Medulla oblongata (tissue), 1 donor: Measurements from ENCODE around the gene QRFP.
A peak's percentile ranks its signal among the peaks of the same experiment; 100 is the strongest.
"Not testable (repeated sequence)": the region's sequence is repeated elsewhere in the genome, so short reads cannot be mapped to it uniquely, and the experiment has no call there.

Experiments used
- DNase-seq: peaks from one replicate; pipeline ENCODE4 v3.0.0-alpha.2; 2015; ENCODE audit errors: extremely low spot score

QRFP gene

GRCh38 chr9:130919559-130920145 lies 23.0 kb upstream of the QRFP start:
- DNase-seq: no peak

GRCh38 chr9:130918826-130919558 lies 22.4 kb upstream of the QRFP start:
- peak; percentile 61 for DNase-seq

GRCh38 chr9:130918101-130918825 lies 21.7 kb upstream of the QRFP start:
- DNase-seq: no peak

- DNase-seq: no peak
Observed at GRCh38 chr9:130917168-130917960, 20.8 kb upstream of the QRFP start.

GRCh38 chr9:130915096-130915447 lies 18.5 kb upstream of the QRFP start:
- DNase-seq: no peak

DNA sequence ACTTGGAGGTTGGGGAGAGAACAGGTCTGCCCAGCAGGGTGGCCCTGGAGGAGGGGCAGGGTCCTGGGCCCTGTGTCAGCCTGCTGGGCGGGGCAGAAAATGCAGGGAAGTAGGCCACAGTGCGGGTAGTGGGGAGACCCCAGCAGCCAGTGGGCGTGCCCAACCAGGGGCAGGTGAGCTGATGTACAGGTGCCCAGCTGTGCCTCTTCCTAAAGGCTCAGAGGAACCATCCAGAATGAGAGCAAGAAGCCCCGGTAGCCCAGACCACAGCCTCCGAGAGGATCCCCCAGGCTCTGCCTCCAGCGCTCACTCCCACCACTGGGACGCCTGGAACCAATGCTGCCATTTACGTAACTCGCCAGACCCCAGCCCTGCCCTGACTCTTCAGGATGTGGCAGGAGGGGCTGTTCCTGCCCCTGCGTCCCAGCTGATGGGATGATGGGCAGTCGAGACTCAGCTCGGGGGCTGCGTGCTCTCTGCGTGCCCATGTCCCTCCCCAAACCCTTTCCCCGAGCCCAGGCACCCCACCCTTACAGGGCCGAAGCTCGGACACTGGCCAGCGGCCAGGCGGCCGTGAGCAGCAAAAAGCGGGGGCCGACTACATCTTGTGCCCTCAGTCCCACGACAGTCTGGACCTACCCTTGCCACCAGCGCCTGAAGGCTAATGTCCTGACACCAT lies 17.9 kb upstream of the QRFP start:
- DNase-seq: no peak

- DNase-seq: no peak
Observed at GRCh38 chr9:130913599-130914416, 17.2 kb upstream of the QRFP start.

DNA sequence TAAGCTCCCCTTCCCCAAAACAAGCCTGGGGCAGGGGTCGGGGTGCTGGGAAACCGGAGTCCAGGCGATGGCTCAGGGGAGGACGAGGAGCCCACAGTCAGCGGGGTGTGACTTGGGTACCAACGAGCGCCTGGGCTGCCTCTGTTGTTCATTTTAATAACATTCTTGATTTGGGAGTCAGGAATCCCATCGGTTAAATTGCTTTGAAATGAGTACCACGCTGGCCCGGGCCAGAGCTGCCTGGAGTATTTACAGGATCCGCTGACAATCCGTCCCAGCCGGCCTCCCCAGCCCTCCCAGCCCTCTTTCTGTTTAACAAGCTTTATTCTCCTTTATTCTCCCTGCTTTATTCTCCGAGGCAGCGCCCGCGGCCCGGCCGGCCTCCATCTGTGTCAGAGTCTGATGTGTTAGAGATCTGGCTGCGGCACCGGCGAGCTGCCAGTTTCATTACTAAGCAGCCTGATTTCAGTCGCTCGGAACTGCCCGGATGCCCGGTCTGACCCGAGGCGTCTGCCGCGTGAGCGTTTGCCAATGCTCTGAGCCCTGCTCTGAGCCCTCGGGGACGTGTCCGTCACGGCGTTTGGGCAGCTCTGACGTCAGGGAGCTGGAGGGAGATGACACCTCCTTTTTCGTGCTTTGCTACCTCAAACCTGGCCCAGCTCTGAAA lies 16.5 kb upstream of the QRFP start:
- DNase-seq: peak; percentile 48

DNA sequence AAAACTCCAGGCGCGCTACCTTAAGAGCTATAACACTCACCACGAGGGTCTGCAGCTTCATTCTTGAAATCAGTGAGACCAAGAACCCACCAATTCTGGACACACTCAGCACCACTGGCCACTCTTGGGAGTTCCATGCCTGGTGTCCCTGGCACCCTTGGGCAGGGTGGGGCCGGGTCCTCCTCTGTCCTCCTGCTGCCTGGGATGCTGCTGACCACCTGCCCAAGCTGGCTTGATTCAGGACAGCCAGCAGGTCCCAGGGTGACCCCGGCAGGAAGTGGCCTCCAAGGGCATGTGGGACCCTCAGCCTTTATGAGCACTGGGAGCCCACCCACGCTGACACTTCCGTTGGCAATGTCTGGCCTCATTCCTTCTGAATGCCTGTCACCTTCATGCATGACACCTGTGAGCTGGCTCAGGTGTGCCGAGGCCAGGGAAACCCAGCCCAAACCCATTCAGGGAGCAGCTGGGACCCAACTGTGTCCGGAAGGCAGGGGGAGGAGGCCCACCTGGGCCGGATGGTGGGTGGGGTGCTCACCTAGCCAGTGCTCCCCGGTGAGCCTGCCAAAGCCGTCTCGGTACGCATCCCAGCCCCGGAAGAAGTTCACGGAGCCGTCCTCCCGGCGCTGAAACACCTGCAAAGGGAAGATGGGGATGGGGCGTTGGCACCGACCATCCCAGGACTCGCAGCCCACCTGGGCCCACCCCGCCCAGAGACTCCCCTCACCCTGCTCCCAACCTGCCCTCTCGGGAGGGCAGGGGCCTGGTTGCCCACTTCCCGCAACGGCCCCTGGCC lies 14.8 kb upstream of the QRFP start:
- no peak for DNase-seq

- not testable (repeated sequence) for DNase-seq
Observed at GRCh38 chr9:130910670-130911069, 14.1 kb upstream of the QRFP start.

- DNase-seq: not testable (repeated sequence)
Observed at GRCh38 chr9:130910041-130910440, 13.4 kb upstream of the QRFP start.

DNA sequence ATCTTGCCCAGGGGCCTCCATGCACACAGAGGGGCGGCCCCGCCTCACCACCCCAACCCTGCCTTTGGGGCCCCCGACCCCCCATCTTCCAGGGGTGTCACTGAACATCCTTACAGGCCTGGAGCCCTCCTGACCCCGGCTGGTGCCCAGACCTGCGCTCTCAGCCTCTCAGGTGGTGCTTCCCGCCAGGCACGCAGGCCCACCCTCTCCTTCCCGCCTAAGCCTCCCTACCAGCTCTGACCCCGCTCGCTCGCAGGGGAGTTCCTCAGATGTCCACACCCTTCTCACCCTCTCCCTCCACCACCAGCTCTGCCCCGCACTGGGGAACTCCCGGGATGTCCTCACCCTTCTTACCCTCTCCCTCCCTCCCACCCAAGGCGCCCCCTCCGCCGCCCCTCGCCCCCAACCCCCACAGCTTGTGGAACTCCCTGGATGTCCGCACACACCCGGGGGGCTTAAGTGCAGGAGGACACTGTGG lies 12.3 kb upstream of the QRFP start:
- no peak for DNase-seq

DNA sequence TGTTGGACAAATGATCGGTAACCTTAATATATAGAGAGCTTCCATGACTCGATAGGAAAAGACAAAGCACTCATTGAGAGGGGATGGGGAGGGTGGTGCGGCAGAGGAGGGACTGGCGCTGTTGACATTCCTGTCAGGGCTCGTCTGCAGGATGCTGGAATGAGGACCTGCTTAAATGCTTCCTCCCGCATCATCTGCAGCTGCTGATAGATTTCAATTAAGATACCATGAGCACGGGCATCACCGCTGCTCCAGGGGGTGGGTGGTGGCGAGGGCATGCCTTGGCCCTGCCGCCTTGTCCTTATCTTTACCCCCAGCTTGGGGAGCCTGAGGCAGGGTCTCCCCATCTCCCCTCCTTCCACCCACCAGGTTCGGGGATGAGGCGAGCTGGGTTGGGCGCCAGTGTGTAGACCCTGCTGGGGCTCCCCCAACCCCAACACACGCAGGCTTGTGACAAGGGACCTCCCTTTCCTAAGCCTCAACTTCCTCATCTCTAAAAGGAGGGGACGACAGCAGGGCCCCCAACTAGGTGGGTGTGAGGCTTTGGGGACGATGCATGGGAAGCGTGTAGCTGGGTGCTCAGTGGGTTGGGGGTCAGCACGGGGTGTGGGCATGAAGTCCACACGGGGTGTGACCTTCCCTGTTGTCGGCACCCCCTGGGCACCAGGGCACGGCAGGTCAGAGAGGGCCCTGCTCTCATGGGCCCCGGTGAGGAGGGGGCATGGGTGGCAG lies 11.7 kb upstream of the QRFP start:
- no peak for DNase-seq

DNA sequence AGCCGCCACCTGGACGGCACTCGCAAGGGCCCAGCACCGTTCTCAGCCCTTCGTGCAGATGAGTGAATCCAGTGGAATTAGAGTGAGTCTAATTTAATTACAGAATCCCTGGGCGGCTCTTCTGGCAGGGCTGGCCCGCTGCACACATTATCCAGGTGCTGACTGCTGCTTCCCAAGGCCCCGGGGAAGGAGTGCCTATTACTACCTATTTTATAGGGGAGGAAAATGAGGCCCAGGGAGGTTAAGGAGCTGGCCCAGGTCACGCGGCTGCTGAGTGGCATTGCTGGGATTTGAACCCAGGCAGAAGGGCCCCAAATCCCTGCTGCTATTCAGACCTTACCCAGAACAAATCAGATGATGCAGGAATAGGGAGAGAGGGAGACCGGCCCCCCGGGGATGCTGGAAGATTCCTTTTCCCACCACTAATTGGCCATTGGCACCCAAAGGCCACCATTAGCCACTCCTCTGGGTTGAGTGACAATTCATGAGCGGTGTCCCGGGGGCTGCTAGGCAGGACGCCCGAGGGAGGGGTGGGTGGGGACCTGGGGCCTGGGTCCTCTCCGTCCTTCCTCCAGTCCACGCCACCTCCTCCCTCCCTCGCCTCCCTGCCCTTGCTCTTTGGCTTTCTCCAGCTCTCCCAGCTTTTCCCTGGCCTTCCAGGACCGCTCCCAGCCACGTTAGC lies 10.3 kb upstream of the QRFP start:
- DNase-seq: no peak

DNA sequence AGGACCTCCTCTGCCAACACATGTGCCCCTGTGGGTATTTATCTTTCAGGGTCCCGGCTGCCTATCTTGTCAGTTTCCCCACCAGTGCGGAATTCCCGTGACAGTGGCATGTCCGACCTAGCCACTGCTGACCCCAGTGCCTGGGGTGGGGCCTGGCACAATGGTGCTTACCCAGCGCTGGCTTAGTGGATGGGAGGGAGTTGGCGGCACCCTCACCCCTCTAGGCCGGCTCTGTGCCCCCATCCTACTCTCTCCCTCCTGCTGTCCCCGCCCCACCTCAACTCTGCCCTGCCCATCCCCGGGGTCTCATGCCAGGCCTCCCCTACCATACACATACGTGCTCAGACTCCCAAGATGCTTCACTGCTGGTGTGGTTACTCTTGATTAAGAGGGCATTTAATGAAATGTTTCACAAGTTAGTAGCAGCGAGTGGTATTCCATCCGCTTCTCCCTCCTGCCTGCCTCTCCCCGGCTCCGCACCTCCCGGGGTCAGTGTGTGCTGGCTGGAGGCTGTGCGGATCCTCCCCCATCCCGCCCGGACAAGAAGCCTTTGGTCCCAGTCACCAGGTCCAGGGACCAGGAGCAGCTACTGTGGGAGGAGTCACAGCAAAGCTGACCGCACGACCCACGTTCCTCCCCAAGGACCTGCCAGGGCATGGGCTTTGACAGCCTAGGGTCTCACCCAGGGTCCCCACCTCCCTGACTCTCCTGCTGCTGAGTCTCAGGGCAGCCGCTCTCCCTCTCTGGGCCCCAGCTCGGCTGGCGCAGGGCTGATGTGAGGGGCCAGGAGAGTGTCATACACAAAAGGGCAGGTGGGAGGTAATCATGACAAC lies 9.5 kb upstream of the QRFP start:
- DNase-seq: no peak

GRCh38 chr9:130905125-130905901 lies 8.7 kb upstream of the QRFP start:
- no peak for DNase-seq
